Ovary (tissue), 3 donors: Measurements from ENCODE around the gene SETBP1.

Source experiments
- CTCF ChIP-seq, 3 donors: fragments of 450-650 bp in 2 of 3; fragments of 200-600 bp in 1 of 3; IDR thresholded peaks; one replicate each; pipeline versions ENCODE4 v1.5.1 to v1.8.0; 2016 to 2022; ENCODE audit warnings: antibody characterized with exemption in 3 of 3, mild to moderate bottlenecking in 1 of 3
- POLR2A ChIP-seq: fragments of 450-650 bp; IDR thresholded peaks from one replicate; pipeline ENCODE4 v1.6.1; 2017; ENCODE audit warnings: antibody characterized with exemption, mild to moderate bottlenecking, moderate library complexity
- donor health status: DM: no; HTN: no; CAD: no.

GRCh38 chr18:44958455-44958854, 277.8 kb downstream of the SETBP1 start:
- TF ChIP-seq CTCF (IDR thresholded peaks at IDR 0.05) (no peak), POLR2A (no peak)
